Omental fat pad (tissue), 4 donors: ENCODE measurements around the gene THNSL1. TPM values are rescaled to one million over a fixed set of nuclear protein-coding genes. Genes with fewer than 3 reads are reported as not detected.

ENCODE experiments used
- ATAC-seq: fragments of 150-250 bp; one replicate; pipeline ENCODE4 v1.9.1; 2016; ENCODE audit warnings: mild to moderate bottlenecking, moderate library complexity; ENCODE audit not compliant: low FRiP score
- DNase-seq: peaks from one replicate; pipeline ENCODE4 v3.0.0-alpha.2; 2019; ENCODE audit warnings: low spot score
- total RNA-seq, 4 donors: library from RNA; depleted of rRNA; stranded (reverse); fragments of >200 nt; gene quantifications; one replicate each; pipeline ENCODE4 v1.1.0, GENCODE V29; 2016
- TF ChIP-seq, protein P1 (sequence below), 3 donors: fragments of 450-650 bp; IDR thresholded peaks; one replicate each; pipeline ENCODE4 v1.5.1; 2016 to 2017; ENCODE audit warnings: antibody characterized with exemption in 3 of 3, mild to moderate bottlenecking in 3 of 3, moderate library complexity in 2 of 3

Gene THNSL1
- total RNA-seq, 4 donors from 2014 or later, result 0.88 to 2.2 (median 1.4) TPM

DNA sequence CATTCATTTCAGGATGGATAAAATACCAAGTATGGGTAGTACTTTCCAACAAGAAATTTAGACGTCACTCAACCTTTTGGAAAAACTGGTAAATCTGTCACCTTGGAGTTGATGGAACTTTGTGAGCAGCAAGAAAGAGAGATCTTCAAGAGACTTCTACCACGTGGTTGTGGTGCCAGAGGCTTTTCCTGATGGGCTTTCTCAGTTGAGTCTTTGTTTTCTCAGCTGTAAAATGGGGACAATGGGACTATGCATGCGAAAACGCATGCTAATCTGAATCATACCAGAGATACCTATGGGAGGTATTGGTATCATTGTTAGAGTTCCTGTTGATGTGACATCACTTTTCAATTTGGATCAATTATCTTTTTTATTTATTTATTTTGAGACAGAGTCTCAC is 59.4 kb downstream of the THNSL1 start:
- no peak for ATAC-seq
- DNase-seq, result no peak
- TF ChIP-seq, protein P1, sequence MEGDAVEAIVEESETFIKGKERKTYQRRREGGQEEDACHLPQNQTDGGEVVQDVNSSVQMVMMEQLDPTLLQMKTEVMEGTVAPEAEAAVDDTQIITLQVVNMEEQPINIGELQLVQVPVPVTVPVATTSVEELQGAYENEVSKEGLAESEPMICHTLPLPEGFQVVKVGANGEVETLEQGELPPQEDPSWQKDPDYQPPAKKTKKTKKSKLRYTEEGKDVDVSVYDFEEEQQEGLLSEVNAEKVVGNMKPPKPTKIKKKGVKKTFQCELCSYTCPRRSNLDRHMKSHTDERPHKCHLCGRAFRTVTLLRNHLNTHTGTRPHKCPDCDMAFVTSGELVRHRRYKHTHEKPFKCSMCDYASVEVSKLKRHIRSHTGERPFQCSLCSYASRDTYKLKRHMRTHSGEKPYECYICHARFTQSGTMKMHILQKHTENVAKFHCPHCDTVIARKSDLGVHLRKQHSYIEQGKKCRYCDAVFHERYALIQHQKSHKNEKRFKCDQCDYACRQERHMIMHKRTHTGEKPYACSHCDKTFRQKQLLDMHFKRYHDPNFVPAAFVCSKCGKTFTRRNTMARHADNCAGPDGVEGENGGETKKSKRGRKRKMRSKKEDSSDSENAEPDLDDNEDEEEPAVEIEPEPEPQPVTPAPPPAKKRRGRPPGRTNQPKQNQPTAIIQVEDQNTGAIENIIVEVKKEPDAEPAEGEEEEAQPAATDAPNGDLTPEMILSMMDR (IDR thresholded peaks at IDR 0.05), result no peak

Other genes starting within 250 kb of the THNSL1 start
- gene PRTFDC1, start 64.0 kb upstream of the THNSL1 start, total RNA-seq, result 1 to 10 TPM; 1.4 to 5.4 (median 2.5) TPM
- not detected for gene ENKUR, start 454 bp upstream of the THNSL1 start, total RNA-seq
- gene GPR158, start 158.4 kb downstream of the THNSL1 start, total RNA-seq, result under 1 TPM in 3 of 4 donors, not detected in 1; 0.19 to 0.48 (median 0.32) TPM